GM19239 (cell line): Measurements from ENCODE around the gene CLEC16A.
A peak's percentile ranks its signal among the peaks of the same experiment; 100 is the strongest.
"Not testable (repeated sequence)": the region's sequence is repeated elsewhere in the genome, so short reads cannot be mapped to it uniquely, and the experiment has no call there.

Experiments used
- DNase-seq: peaks from one replicate; pipeline ENCODE4 v3.0.0; 2011; ENCODE audit warnings: low spot score; ENCODE audit not compliant: insufficient read length
- FAIRE-seq: peaks from 2 replicates; lab custom pipeline; 2011; peaks lifted over from hg19 to GRCh38; lab: Jason Lieb, UNC

The CLEC16A gene

GRCh38 chr16:10923650-10924214 lies 20.6 kb upstream of the CLEC16A start:
- FAIRE-seq (no peak), DNase-seq (no peak)

DNA sequence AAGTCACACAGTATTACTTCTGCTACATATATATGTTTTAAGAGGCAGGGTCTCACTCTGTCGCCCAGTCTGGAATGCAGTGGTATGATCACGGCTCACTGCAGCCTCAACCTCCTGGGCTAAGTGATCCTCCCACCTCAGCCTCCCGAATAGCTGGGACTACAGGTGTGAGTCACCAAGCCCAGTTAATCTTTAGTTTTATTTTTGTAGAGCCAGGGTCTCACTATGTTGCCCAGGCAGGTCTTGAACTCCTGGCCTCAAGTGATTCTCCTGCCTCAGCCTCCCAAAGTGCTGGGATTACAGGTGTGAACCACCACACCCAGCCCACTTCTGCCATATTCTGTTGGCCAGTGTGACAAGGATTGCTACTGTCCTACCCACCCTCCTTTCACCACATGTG lies 19.1 kb upstream of the CLEC16A start:
- FAIRE-seq: not testable (repeated sequence)

DNA sequence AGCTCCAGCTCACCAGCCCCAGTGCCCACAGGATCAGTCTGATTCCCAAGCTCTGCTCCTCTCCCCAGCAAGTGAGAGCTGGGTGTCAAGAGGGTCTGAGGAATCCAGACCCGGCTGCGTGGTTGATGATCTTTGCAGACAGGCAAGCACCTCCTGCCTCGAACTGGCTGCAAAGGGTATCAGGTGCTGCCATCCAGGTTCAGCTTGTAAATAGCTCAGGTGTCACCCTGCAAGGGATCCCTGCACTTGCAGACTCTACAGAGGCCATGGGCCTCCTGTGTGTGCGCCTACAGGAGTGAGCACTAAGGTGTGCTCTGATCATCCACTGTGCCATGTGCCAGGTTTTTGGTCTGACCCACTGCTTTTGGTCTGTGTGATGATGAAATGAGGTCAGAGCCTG lies 18.3 kb upstream of the CLEC16A start:
- no peak for FAIRE-seq
- no peak for DNase-seq

More for the DNA sequence above, 19.1 kb upstream of the CLEC16A start:
- DNase-seq: not testable (repeated sequence)

DNA sequence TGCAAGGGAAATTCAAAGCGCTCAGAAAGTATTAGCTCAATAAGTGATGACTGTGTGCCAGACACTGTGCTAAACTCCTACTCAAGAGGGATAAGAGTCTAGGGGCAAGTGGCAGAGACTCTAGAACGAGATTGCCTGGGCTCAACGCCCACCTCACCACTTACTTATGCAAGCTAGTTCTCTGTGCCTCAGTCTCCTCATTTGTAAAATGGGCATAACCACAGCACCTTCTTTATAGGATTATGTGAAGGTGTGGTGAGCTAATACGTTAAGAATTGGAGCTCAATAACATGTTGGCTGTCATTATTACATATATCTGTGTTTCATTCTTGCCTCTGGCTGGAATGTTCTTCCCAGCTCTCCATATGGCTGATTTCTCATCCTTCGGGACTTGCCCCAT lies 17.5 kb upstream of the CLEC16A start:
- DNase-seq (no peak), FAIRE-seq (no peak)

GRCh38 chr16:10927497-10928112 lies 16.8 kb upstream of the CLEC16A start:
- no peak for FAIRE-seq
- no peak for DNase-seq

DNA sequence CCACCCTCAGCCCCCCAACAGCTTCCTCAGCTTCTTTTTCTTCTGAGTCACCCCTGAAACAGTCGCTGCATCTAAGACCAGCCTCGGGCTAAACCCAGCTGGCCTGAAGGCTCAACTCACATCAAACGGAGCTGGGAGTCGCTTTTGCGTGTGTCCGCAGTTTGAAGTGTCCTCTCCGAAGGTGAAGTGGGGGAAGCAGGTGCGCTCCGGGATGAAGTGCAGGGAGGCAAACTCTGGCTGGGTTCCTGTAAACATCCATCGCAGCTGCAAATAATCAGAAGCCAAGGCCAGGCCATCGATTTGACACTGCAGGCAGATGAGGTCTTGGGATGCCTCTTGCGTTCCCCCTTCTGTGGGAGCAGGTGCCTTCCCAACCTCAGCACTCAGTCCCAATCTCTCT lies 15.3 kb upstream of the CLEC16A start:
- FAIRE-seq, DNase-seq: not testable (repeated sequence)

- DNase-seq (no peak), FAIRE-seq (no peak)
These were observed 14.3 kb upstream of the CLEC16A start for GRCh38 chr16:10929853-10930754.

GRCh38 chr16:10930755-10931093 lies 13.6 kb upstream of the CLEC16A start:
- no peak for DNase-seq
- no peak for FAIRE-seq

DNA sequence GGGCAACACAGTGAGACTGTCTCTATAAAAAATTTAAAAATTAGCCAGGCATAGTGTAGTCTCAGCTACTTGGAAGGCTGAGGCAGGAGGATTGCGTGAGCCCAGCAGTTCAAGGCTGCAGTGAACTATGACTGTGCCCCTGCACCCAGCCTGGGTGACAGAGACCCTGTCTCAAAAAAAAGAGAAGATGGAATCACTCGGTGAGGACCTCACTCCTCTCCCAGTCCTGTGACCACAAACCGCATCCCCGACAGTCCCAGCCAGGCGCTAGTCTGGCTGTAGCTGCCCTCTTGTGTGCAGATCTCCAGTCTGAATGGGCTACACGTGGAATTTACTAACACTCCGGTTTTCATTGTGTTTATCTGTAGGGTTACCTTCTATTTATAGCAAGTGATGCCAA lies 13.2 kb upstream of the CLEC16A start:
- FAIRE-seq (no peak), DNase-seq (no peak)

DNA sequence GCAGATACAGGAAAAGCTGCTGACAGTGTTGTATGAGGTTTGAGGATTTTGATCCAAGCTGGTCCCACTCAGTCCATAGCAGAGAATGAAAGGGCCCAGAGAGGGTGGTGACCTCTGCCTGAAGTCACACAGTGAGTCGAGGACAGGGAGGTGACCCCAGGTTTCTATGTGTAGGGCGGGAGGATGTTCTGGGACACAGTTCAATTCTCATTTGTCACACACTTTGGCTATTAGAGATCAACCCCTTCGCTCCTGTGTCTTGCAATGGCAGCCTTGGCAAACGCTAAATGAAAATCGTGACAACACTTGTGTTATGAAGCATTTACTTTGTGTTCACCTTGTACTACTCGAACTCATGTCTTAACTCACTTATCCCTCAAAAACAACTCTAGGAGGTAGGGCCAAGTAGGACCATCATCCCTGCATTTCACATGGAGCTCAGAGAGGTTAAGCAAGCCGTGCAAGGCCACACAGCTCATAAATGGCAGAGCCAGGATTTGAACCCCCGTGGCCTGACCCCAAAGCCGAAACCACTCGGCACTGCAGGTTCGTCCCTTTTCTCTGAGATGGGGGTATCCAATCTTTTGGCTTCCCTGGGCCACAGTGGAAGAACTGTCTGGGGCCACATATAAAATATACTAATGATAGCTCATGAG lies 12.3 kb upstream of the CLEC16A start:
- FAIRE-seq: no peak

DNA sequence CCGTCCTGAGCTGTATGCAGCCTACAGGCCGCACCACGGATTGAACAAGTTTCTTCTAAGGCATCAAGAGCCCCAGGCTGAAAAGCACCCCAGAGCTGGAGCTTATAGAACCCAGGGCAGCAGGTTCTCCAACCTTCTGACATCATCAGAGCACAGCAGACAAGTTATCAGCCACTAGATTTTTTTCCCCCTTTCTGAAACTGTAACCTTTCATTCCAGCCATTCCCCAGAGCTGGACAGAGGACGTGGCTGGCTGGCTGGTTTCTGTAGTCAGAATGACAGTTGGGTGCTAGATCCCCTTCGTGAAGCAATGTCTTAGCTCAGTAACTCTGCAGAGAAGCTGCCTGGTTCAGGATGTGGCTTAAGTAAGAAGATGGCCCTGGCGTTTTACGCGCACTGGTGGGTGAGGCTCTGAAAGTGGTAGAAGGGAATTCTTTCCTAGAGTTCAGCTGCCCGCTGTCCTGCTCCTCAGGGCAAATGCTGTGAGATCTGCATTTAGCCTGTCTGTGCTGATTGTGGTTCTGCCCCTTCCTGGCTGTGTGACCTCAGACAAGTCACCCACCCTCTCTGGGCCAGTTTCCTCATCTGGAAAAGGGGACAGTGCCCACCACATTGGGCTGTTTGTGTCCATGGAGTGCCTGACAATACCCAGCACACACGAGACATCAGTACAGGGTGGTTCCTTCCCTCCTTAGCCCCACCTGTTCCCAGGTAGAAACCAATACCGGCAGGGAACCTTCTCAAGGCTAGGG lies 11.2 kb upstream of the CLEC16A start:
- FAIRE-seq (no peak), DNase-seq (no peak)

More for the DNA sequence above, 12.3 kb upstream of the CLEC16A start:
- DNase-seq: no peak

- DNase-seq: no peak
- no peak for FAIRE-seq
These were observed 10.5 kb upstream of the CLEC16A start for GRCh38 chr16:10933865-10934264.

GRCh38 chr16:10934325-10935107 lies 9.8 kb upstream of the CLEC16A start:
- FAIRE-seq: no peak
- no peak for DNase-seq

- FAIRE-seq (no peak), DNase-seq (no peak)
These were observed 9.0 kb upstream of the CLEC16A start for GRCh38 chr16:10935226-10935915.

DNA sequence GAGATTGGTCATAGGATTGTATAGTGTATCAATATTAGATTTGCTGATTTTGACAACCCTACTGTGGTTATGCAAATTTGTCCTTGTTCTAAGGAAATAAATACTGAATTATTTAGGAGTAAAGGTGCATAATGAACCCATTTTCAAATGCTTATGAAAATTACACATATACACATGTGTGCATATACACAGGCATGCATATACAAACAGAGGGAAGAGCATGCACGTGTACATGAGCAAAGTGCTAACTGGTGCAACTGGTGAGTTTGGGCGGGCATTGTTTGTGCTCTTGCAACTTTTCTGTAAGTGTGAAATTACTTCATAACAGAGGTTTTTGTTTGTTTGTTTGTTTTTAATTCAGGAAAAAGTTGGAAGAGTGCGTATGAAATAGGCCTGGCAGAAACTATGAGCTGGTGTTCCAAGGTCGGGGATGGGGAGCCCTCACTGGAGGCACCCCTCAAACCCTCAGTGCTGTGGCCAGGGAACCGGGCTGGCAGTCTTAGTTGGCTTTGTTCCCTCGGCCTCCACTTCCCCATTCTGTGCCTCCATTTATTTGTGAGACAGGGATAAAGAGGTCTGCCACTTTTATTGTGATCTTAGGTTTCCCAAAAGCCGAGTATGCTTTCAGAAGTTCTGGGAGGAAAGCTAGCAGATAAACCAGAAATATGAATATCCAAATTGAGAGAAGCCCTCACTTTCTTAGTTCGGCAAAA lies 7.9 kb upstream of the CLEC16A start:
- FAIRE-seq (no peak), DNase-seq (no peak)

- DNase-seq (no peak), FAIRE-seq (no peak)
These were observed 7.1 kb upstream of the CLEC16A start for GRCh38 chr16:10937068-10937859.

- DNase-seq (no peak), FAIRE-seq (peak; percentile 79)
These were observed 6.0 kb upstream of the CLEC16A start for GRCh38 chr16:10938321-10938720.
